HepG2 (cell line): Measurements from ENCODE around the gene IQCK.

Experiments
- CHD4 ChIP-seq: fragments of 200-600 bp; sonication (generic); IDR thresholded peaks from 2 replicates; pipeline ENCODE4 v1.7.0; 2017; ENCODE audit warnings: mild to moderate bottlenecking, low read length, borderline replicate concordance
- CREM ChIP-seq, 2 experiments: sonication (generic) in 1 of 2; formaldehyde crosslinking in 1 of 2; IDR thresholded peaks; 2 replicates each; pipeline versions ENCODE4 v1.4.0 to v1.6.1; 2016 to 2020; ENCODE audit warnings: antibody characterized with exemption in 1 of 2, mild to moderate bottlenecking in 1 of 2, missing genetic modification reagents in 1 of 2
- CTCF ChIP-seq: sonication (generic); formaldehyde crosslinking; IDR thresholded peaks from 2 replicates; pipeline ENCODE4 v1.5.0; 2020; ENCODE audit warnings: mild to moderate bottlenecking, missing genetic modification reagents, moderate library complexity
- NFATC3 ChIP-seq: sonication (generic); formaldehyde crosslinking; IDR thresholded peaks from 2 replicates; pipeline ENCODE4 v1.5.1; 2020; ENCODE audit warnings: mild to moderate bottlenecking, missing genetic modification reagents
- POLR2A ChIP-seq, 2 experiments: IDR thresholded peaks; 2 replicates each; pipeline ENCODE4 v1.6.1; 2011; ENCODE audit warnings: low read depth in 2 of 2, low read length in 2 of 2, mild to moderate bottlenecking in 1 of 2, moderate library complexity in 1 of 2; ENCODE audit not compliant: insufficient read depth in 1 of 2
- PREB ChIP-seq: sonication (generic); formaldehyde crosslinking; IDR thresholded peaks from 2 replicates; pipeline ENCODE4 v1.4.0; 2020; ENCODE audit warnings: missing genetic modification reagents
- PRPF4 ChIP-seq: fragments of 200-400 bp; formaldehyde crosslinking; IDR thresholded peaks from 2 replicates; pipeline ENCODE4 v1.6.1; 2016; ENCODE audit warnings: low read length, low read depth; ENCODE audit not compliant: poor library complexity, severe bottlenecking
- RFX5 ChIP-seq: IDR thresholded peaks from 2 replicates; pipeline ENCODE4 v1.6.1; 2011; ENCODE audit warnings: low read depth, low read length, improper control_type of control experiment
- TMF1 ChIP-seq: sonication (generic); formaldehyde crosslinking; IDR thresholded peaks from 2 replicates; pipeline ENCODE4 v1.8.1; 2022; ENCODE audit warnings: low read depth, missing genetic modification reagents
- ZNF709 ChIP-seq: sonication (generic); formaldehyde crosslinking; IDR thresholded peaks from 2 replicates; pipeline ENCODE4 v1.5.0; 2020; ENCODE audit warnings: mild to moderate bottlenecking, missing genetic modification reagents

- TF ChIP-seq NFATC3 (CRISPR knock-in tag), result no peak
- no peak for TF ChIP-seq ZNF709 (CRISPR knock-in tag)
- TF ChIP-seq PREB (CRISPR knock-in tag), result no peak
- TF ChIP-seq POLR2A (IDR thresholded peaks at IDR 0.05; ENCODE audit: insufficient read depth in 1 of 2, low read depth in 2 of 2, low read length in 2 of 2), result no peak
- no peak for TF ChIP-seq TMF1
- TF ChIP-seq CTCF (CRISPR knock-in tag), result no peak
- no peak for TF ChIP-seq CREM (IDR thresholded peaks at IDR 0.05)
- no peak for TF ChIP-seq CREM (CRISPR knock-in tag; IDR thresholded peaks at IDR 0.05)
- TF ChIP-seq RFX5, result no peak
- TF ChIP-seq CHD4, result no peak
- TF ChIP-seq PRPF4, result no peak
Measured at GRCh38 chr16:19809121-19809635, 91.1 kb downstream of the IQCK start.
